Kidney (tissue), 14 donors: ENCODE data around the gene MAN1B1. TPM values are rescaled to one million over a fixed set of nuclear protein-coding genes. Genes with fewer than 3 reads are reported as not detected.

Experiments used
- DNase-seq, 5 donors: peaks; one replicate each; pipeline ENCODE4 v3.0.0-alpha.2; 2013 to 2020
- FAIRE-seq: peaks from 2 replicates; lab custom pipeline; 2012; peaks lifted over from hg19 to GRCh38; lab: Jason Lieb, UNC
- H3K27ac ChIP-seq, 2 donors: one replicate each; pipeline ENCODE4 v1.7.0; 2013; ENCODE audit warnings: low read depth in 2 of 2, low read length in 2 of 2, inconsistent platforms in 1 of 2
- H3K27me3 ChIP-seq: one replicate; pipeline ENCODE4 v1.7.1; 2013; ENCODE audit warnings: low read length, inconsistent platforms; ENCODE audit not compliant: control insufficient read depth, insufficient read depth
- H3K36me3 ChIP-seq, 3 donors: one replicate each; pipeline versions ENCODE4 v1.7.0 to v1.7.1; 2013; ENCODE audit warnings: low read length in 3 of 3, control low read depth in 1 of 3, inconsistent platforms in 1 of 3; ENCODE audit not compliant: insufficient read depth in 3 of 3, control insufficient read depth in 2 of 3
- H3K4me1 ChIP-seq, 3 donors: one replicate each; pipeline versions ENCODE4 v1.7.0 to v1.7.1; 2013; ENCODE audit warnings: low read length in 3 of 3, inconsistent platforms in 1 of 3, low read depth in 1 of 3; ENCODE audit not compliant: control insufficient read depth in 2 of 3, insufficient read depth in 2 of 3
- H3K4me3 ChIP-seq, 3 donors: one replicate each; pipeline versions ENCODE4 v1.7.0 to v1.8.1; 2013; ENCODE audit warnings: low read length in 3 of 3, control low read depth in 1 of 3, inconsistent platforms in 1 of 3
- H3K9ac ChIP-seq, 3 donors: one replicate each; pipeline versions ENCODE4 v1.7.0 to v1.7.1; 2013; ENCODE audit warnings: low read length in 3 of 3, control low read depth in 1 of 3, inconsistent platforms in 1 of 3
- H3K9me3 ChIP-seq, 3 donors: one replicate each; pipeline versions ENCODE4 v1.7.0 to v1.7.1; 2013; ENCODE audit warnings: low read length in 3 of 3, control low read depth in 1 of 3, inconsistent platforms in 1 of 3; ENCODE audit not compliant: control insufficient read depth in 2 of 3, insufficient read depth in 1 of 3
- intact Hi-C: fragments of 100-400 bp; cut with DNase I; formaldehyde crosslinking; loops from one replicate; pipeline ENCODE4 v1.11.1; 2022
- polyA plus RNA-seq: library from polyadenylated mRNA; stranded (reverse); fragments of 350-450 nt; fragmentation: Illumina TruSeq; extraction: RNeasy Lipid Tissue Mini Kit (QIAGEN cat#74804); gene quantifications from one replicate; pipeline ENCODE4 v1.2.3, GENCODE V29; 2014; ENCODE audit warnings: low read depth, low replicate concordance; ENCODE audit not compliant: insufficient read depth
- total RNA-seq: library from RNA; stranded (reverse); fragmentation: NEBNext Ultra II Directional; extraction: Animal tissue kit (Norgen Biotek cat#: 25700); gene quantifications from one replicate; pipeline ENCODE4 v1.2.1, GENCODE V29; 2021
- TF ChIP-seq, protein P1 (sequence below): IDR thresholded peaks from 3 replicates; pipeline ENCODE4 v1.5.1; 2012; ENCODE audit warnings: mild to moderate bottlenecking, moderate library complexity, borderline replicate concordance; ENCODE audit not compliant: insufficient read depth; ENCODE audit errors: extremely low read depth
- donor health status: control.
- donor health status: control.
- donor health status: control.
- donor health status: control.
- donor health status: control.
- donor health status: DM: yes; HTN: yes; CAD: no.
- donor health status: Normal renal cell carcinoma (clear cell type).

Gene MAN1B1
- total and polyA plus RNA-seq, 2 donors from 2014 or later = 57.3 to 63.2 TPM

- FAIRE-seq = no peak
- intact Hi-C loops = no loop called here
- H3K27ac ChIP-seq = no peak overlapping the region
- no peaks in the 10 kb centered on the region for H3K9me3 ChIP-seq
- no peak overlapping the region for H3K4me3 ChIP-seq
- H3K9ac ChIP-seq = no peak overlapping the region
- no peaks in the 10 kb centered on the region for H3K4me1 ChIP-seq
- H3K36me3 ChIP-seq = peaks cover 13 to 25% (median 22%) of the 10 kb centered on the region in 3 donors
- TF ChIP-seq, protein P1, sequence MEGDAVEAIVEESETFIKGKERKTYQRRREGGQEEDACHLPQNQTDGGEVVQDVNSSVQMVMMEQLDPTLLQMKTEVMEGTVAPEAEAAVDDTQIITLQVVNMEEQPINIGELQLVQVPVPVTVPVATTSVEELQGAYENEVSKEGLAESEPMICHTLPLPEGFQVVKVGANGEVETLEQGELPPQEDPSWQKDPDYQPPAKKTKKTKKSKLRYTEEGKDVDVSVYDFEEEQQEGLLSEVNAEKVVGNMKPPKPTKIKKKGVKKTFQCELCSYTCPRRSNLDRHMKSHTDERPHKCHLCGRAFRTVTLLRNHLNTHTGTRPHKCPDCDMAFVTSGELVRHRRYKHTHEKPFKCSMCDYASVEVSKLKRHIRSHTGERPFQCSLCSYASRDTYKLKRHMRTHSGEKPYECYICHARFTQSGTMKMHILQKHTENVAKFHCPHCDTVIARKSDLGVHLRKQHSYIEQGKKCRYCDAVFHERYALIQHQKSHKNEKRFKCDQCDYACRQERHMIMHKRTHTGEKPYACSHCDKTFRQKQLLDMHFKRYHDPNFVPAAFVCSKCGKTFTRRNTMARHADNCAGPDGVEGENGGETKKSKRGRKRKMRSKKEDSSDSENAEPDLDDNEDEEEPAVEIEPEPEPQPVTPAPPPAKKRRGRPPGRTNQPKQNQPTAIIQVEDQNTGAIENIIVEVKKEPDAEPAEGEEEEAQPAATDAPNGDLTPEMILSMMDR = no peak
- DNase-seq = no peak
- H3K27me3 ChIP-seq = no peaks in the 10 kb centered on the region
Observed at GRCh38 chr9:137107312-137107921, 20.6 kb downstream of the MAN1B1 start.

GRCh38 chr9:137107982-137108381, 21.2 kb downstream of the MAN1B1 start:
- no peak overlapping the region for H3K4me3 ChIP-seq
- intact Hi-C loops = no loop called here
- DNase-seq (no peak), FAIRE-seq (no peak)
- peaks cover 2% of the 10 kb centered on the region for H3K27me3 ChIP-seq
- no peak overlapping the region for H3K27ac ChIP-seq
- H3K9ac ChIP-seq = no peak overlapping the region
- no peaks in the 10 kb centered on the region for H3K4me1 ChIP-seq
- peaks cover 9 to 19% (median 16%) of the 10 kb centered on the region in 3 donors for H3K36me3 ChIP-seq
- H3K9me3 ChIP-seq = no peaks in the 10 kb centered on the region
- TF ChIP-seq, protein P1 = no peak

- DNase-seq (no peak), FAIRE-seq (no peak)
- TF ChIP-seq, protein P1 = no peak
- no peak overlapping the region for H3K27ac ChIP-seq
- intact Hi-C loops = no loop called here
- H3K36me3 ChIP-seq = peaks cover 3 to 12% (median 9%) of the 10 kb centered on the region in 3 donors
- no peak overlapping the region for H3K4me3 ChIP-seq
- no peak overlapping the region for H3K9ac ChIP-seq
- no peaks in the 10 kb centered on the region for H3K4me1 ChIP-seq
- H3K9me3 ChIP-seq = no peaks in the 10 kb centered on the region
- H3K27me3 ChIP-seq = peaks cover 6% of the 10 kb centered on the region
Observed at GRCh38 chr9:137108608-137109249, 21.9 kb downstream of the MAN1B1 start.
